HUES64 (cell line): ENCODE measurements around the gene PAX1.

ENCODE experiments used
- H3K27ac ChIP-seq: 2 replicates; pipeline ENCODE4 v1.7.0; 2013; ENCODE audit warnings: low read depth, low read length, inconsistent platforms
- H3K27me3 ChIP-seq: 2 replicates; pipeline ENCODE4 v1.6.1; 2013; ENCODE audit warnings: mild to moderate bottlenecking, low read length; ENCODE audit not compliant: insufficient read depth
- H3K36me3 ChIP-seq: 2 replicates; pipeline ENCODE4 v1.6.1; 2013; ENCODE audit warnings: mild to moderate bottlenecking, low read length; ENCODE audit not compliant: insufficient read depth
- H3K4me1 ChIP-seq: 2 replicates; pipeline ENCODE4 v1.6.1; 2013; ENCODE audit warnings: mild to moderate bottlenecking, low read length, moderate library complexity; ENCODE audit not compliant: insufficient read depth
- H3K4me3 ChIP-seq: 2 replicates; pipeline ENCODE4 v1.5.1; 2013; ENCODE audit warnings: mild to moderate bottlenecking, low read length, moderate library complexity
- H3K9ac ChIP-seq: 2 replicates; pipeline ENCODE4 v1.6.1; 2013; ENCODE audit warnings: mild to moderate bottlenecking, low read depth, low read length
- H3K9me3 ChIP-seq: 2 replicates; pipeline ENCODE4 v1.6.1; 2013; ENCODE audit warnings: low read depth, low read length; ENCODE audit not compliant: insufficient read depth
- WGBS: fragments of 150-250, 120-280 bp; methylation state at CpG from one replicate; pipeline ENCODE4 v1.1.7; 2013; ENCODE audit warnings: missing lambda C conversion rate; 5-methylcytosine and 5-hydroxymethylcytosine counted together

Gene PAX1

DNA sequence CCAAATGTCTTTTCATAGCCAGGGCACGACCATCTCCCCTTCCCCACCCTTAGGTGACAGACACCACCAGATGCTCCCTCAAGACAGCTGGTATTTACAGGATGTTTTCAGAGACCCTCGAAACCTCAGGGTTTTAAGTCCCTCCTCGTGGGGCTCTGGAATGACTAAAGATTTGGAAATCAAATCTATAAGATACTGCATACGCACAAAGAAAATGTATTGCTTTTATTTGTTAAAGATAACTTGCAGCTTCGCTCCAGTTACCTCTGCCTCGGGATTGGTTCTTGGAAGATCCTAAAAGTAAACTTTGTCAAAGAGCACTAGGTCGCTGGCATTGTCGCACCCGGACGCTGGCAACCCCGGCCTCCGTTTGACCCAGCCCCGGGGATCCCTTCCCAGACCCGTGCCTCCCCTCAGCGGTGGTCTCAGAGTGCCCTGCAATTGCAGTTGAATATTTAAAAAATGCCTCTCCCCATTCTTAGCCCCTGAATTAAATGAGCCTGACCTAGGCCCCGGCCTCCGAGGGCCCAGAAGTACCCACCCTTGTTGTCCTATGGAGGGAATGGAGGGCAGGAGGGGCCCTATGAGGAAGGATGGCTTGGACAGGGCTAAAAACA lies 7.1 kb downstream of the PAX1 start:
- Histone ChIP-seq H3K4me1 (peaks cover 8% of the 10 kb centered on the region; the same call in 1 of the 2 replicates), H3K27ac (no peak overlapping the region), H3K36me3 (no peaks in the 10 kb centered on the region), H3K4me3 (no peak overlapping the region), H3K9ac (no peak overlapping the region), H3K27me3 (peaks cover 100% of the 10 kb centered on the region), H3K9me3 (no peaks in the 10 kb centered on the region)
- 6% methylated on average over 17 of the region's 17 CpGs for WGBS

DNA sequence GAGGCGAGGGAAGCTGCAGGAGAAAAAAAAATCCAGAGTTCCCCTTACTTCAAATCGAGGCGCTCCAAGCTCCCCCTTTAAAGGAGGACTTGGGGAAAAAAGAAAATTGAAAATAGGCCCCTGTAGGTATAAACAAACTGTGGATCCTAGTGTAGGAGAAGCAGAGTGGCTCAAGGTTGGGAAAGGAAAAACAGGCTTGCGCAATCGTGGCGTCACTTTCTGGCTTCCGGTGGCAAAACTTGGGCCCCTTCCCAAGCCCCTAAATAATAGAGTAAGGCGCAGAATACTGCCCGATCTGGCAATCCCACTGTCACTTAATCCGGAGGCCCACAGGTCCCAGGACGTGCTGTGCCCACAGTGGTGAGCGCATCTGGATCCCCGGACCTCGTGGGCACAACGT lies 8.0 kb downstream of the PAX1 start:
- 2% methylated on average over 13 of the region's 15 CpGs for WGBS
- H3K4me1 ChIP-seq: peaks cover 8% of the 10 kb centered on the region; the same call in 1 of the 2 replicates
- no peaks in the 10 kb centered on the region for H3K9me3 ChIP-seq
- H3K27ac ChIP-seq: no peak overlapping the region
- no peak overlapping the region for H3K9ac ChIP-seq
- peak overlapping the region; percentile 36 for H3K4me3 ChIP-seq
- H3K27me3 ChIP-seq: peaks cover 100% of the 10 kb centered on the region
- no peaks in the 10 kb centered on the region for H3K36me3 ChIP-seq

DNA sequence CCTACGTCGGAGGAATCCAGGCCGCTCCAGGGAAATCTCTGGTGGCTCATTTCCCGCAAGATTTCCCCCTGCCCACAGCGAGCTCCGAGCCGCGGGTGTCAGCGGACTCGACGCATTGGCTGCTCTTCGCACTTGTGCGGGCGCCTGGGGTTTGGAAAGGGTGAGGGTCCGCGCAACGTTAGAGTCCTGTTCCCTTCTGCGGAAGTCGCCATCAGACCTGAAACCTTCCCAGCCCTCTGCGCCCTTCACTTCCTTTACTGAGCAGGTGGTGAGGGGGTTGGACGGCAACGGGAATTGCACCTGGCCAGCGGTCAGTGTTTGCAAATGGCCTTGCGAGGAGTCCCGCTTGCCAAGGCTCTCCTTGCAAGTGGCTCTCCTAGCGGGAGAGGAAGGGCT lies 8.4 kb downstream of the PAX1 start:
- H3K27me3 ChIP-seq: peaks cover 100% of the 10 kb centered on the region
- no peak overlapping the region for H3K9ac ChIP-seq
- H3K9me3 ChIP-seq: no peaks in the 10 kb centered on the region
- H3K27ac ChIP-seq: no peak overlapping the region
- H3K4me3 ChIP-seq: peak overlapping the region; percentile 36
- WGBS: 1% methylated on average over 26 of the region's 26 CpGs
- H3K36me3 ChIP-seq: no peaks in the 10 kb centered on the region
- H3K4me1 ChIP-seq: peaks cover 8% of the 10 kb centered on the region; the same call in 1 of the 2 replicates

DNA sequence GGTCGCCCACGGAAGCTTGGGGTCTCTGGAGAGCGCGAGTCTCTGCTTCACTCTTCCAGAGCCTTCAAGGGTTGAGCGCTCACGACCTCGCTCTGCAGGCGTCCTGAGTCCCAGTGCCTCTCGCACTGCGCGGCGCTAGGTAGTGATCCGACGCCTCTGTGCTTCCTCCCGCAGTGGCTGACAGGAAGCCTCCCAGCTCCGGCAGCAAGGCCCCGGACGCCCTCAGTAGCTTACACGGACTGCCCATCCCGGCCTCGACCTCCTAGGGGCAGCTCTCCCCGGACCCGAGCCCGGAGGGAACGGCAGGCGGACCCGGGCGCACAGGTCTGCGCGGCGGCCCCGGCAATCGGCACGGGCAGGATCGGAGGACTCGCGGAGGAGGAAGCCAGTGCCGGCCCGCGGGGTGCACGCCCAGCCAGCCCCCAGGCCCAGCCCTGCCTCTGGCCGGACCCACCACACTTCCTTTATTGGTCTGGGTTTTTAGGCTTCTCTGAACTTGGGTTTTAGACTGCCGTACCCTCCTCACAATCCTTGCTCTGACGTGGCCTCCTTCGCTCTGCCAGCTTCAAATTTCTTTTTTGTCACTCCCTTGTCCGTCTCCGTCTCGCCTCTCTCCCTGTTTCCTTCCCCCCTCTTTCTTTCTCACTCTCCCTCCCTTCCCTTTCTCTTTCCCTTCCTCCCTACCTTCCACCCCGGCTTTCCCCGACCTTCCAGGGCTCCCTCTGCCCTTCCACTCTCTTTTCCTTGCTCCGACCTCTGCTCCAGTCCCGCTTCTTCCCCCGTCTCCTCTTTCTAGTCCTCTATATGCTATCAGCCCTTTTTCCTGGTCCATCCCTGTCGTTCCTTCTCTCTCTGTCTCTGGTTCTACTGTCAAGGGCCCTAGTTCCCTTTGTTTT lies 9.1 kb downstream of the PAX1 start:
- H3K4me1 ChIP-seq: peaks cover 8% of the 10 kb centered on the region; the same call in 1 of the 2 replicates
- no peak overlapping the region for H3K27ac ChIP-seq
- peaks cover 100% of the 10 kb centered on the region for H3K27me3 ChIP-seq
- H3K4me3 ChIP-seq: peak overlapping the region; percentile 36
- H3K9ac ChIP-seq: no peak overlapping the region
- under 1% methylated on average over 54 of the region's 54 CpGs for WGBS
- no peaks in the 10 kb centered on the region for H3K9me3 ChIP-seq
- H3K36me3 ChIP-seq: no peaks in the 10 kb centered on the region

DNA sequence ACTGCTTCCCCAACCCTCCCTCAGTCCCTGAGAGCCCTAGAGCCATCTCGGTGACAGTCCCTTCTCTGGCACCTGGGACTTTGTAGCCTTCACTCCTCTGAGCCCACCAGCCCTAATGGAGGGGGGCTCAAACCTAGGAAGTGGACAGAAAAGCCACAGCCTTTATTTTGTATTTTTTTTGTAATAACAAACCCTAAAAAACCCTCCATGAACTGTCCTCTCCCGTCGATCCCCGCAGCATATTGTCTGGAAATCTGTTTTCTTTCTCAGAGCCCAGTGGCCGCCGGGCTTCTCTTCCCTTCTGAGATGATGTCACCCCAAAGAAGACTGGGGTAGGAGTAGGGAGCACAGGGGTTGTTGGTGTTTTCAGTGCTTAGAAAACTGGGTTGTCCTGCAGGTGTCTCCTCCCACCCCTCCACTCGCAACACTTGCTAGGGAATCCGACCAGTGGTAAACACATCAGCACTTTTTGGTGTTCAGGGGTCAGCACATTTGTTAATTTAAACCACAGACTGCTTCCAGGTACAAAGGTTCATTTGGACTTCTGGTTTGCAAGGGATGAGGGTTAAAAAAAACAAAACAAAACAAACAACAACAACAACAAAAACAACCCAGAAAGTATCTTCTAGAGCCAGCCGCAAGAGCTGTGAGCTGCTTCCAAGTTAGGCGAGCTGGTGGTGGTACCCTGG lies 9.9 kb downstream of the PAX1 start:
- whole genome bisulfite sequencing: 7% methylated on average over 10 of the region's 10 CpGs
- Histone ChIP-seq H3K27ac (no peak overlapping the region), H3K9ac (no peak overlapping the region), H3K4me1 (peaks cover 8% of the 10 kb centered on the region; the same call in 1 of the 2 replicates), H3K4me3 (no peak overlapping the region), H3K36me3 (no peaks in the 10 kb centered on the region), H3K9me3 (no peaks in the 10 kb centered on the region), H3K27me3 (peaks cover 92% of the 10 kb centered on the region)

DNA sequence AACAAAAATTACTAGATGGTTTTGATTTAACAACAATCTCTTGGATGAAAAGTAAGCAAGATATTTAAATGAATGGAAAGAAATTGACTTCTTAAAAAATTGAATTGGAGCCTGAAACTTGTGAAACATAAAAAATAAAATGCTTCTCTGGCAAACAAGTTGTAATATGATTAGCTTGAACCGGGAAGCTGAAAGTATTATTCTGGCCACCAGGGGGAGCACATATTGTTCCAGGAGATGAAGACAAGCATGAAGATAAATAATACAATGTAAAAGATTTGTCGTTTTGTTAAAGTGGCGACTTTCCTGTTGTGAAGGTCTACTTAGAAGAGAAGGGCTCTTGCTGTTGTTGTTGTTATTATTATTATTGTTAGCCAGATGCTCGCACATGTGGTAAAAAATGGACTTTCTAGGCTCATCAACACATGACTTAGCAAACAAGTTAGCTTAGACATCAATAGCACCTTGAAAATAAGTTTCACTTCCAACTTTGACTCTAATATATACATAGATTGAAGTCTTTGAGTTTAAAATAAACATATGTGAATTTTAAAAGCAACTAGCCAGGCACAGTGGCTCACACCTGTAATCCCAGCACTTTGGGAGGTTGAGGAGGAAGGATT lies 14.2 kb downstream of the PAX1 start:
- Histone ChIP-seq H3K4me3 (no peak overlapping the region), H3K27ac (no peak overlapping the region), H3K9ac (no peak overlapping the region), H3K27me3 (peaks cover 49% of the 10 kb centered on the region), H3K36me3 (no peaks in the 10 kb centered on the region), H3K9me3 (no peaks in the 10 kb centered on the region), H3K4me1 (peaks cover 8% of the 10 kb centered on the region; the same call in 1 of the 2 replicates)
- 25% methylated on average over 4 of the region's 4 CpGs for WGBS

DNA sequence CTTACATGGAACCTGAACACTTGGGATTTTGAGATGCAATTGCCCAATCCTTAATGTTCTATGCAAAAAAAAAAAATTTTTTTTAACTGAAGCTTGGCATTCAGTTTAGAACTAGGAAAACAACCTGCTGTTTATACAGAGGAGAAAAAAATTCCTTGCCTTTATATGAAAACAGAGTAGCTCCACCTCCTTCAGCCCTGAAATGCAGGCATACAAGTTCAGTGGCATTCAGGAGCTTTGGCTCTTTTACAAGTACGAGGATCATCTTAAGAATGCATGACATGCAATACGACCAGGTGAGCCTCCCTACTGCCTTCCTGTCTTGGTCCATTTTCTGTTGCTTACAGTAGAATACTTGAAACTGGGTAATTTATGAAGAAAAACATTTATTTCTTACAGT lies 20.4 kb downstream of the PAX1 start:
- Histone ChIP-seq H3K4me3 (no peak overlapping the region), H3K4me1 (peaks cover 7% of the 10 kb centered on the region; the same call in 1 of the 2 replicates), H3K9ac (no peak overlapping the region), H3K36me3 (no peaks in the 10 kb centered on the region), H3K9me3 (no peaks in the 10 kb centered on the region), H3K27ac (no peak overlapping the region), H3K27me3 (no peaks in the 10 kb centered on the region)
- 67% methylated on average over 2 of the region's 2 CpGs for WGBS

DNA sequence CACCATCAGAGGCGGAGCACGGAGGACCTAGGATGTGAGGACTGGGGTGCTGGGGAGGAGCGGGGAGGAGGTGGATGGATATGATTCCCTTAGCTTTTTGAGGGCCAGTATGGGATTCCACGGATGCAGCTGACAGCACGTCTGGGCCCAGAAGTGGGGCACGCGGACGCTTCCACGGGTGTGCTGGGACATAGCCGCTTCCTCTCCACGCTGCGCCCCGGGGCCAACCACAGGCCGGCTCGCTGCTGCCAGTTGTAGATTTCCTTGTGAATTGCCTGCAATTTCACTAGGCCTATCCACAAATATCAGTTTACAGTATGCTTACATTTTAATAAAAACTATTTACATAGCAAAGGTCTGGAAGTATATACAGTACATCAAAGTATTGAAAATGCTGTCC lies 23.9 kb downstream of the PAX1 start:
- WGBS: 96% methylated on average over 15 of the region's 15 CpGs
- Histone ChIP-seq H3K4me1 (peaks cover 7% of the 10 kb centered on the region; the same call in 1 of the 2 replicates), H3K27me3 (no peaks in the 10 kb centered on the region), H3K9me3 (no peaks in the 10 kb centered on the region), H3K36me3 (no peaks in the 10 kb centered on the region), H3K9ac (no peak overlapping the region), H3K27ac (no peak overlapping the region), H3K4me3 (no peak overlapping the region)

DNA sequence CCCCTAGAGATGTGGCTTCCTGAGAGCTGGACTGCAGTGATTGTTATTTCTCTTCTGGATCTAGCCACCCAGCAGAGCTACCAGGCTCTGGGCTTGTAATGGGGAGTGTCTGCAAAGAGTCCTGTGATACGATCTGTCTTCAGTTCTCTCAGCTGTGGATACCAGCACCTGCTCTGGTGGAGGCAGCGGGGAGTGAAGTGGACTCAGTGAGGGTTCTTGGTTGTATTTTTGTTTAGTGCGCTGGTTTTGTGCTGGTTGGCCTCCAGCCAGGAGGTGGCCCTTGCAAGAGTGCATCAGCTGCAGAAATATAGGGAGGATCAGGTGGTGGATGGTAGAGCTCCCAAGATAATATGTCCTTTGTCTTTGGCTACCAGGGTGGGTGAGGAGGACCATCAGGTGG lies 33.7 kb downstream of the PAX1 start:
- Histone ChIP-seq H3K4me3 (no peak overlapping the region), H3K4me1 (no peaks in the 10 kb centered on the region), H3K27ac (no peak overlapping the region), H3K27me3 (no peaks in the 10 kb centered on the region), H3K9me3 (peaks cover 6% of the 10 kb centered on the region; the same call in 1 of the 2 replicates), H3K36me3 (no peaks in the 10 kb centered on the region), H3K9ac (no peak overlapping the region)
- WGBS: 90% methylated on average over 3 of the region's 3 CpGs

DNA sequence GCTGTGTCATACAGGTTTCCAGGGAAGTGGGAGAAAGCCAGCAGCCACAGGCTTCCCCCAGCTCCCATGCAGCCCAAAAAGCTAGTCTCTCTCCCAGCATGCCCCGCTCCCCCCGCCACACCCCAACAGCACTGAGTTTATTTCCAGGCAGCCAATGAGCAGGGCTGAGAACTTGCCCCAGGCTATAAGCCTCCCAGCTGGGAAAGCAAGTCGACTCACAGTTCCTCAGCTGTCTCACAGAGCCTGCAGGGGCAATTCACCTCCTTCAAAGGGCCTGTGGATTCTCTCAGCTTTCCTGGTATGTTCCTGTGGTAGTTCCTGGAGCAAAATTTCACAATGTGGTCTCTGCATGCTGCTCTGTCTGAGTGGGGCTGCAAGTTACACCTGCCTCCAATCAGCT lies 34.2 kb downstream of the PAX1 start:
- H3K4me1 ChIP-seq: no peaks in the 10 kb centered on the region
- no peak overlapping the region for H3K4me3 ChIP-seq
- peaks cover 6% of the 10 kb centered on the region; the same call in 1 of the 2 replicates for H3K9me3 ChIP-seq
- H3K27ac ChIP-seq: no peak overlapping the region
- 69% methylated on average over 3 of the region's 3 CpGs for WGBS
- no peak overlapping the region for H3K9ac ChIP-seq
- H3K36me3 ChIP-seq: no peaks in the 10 kb centered on the region
- no peaks in the 10 kb centered on the region for H3K27me3 ChIP-seq

DNA sequence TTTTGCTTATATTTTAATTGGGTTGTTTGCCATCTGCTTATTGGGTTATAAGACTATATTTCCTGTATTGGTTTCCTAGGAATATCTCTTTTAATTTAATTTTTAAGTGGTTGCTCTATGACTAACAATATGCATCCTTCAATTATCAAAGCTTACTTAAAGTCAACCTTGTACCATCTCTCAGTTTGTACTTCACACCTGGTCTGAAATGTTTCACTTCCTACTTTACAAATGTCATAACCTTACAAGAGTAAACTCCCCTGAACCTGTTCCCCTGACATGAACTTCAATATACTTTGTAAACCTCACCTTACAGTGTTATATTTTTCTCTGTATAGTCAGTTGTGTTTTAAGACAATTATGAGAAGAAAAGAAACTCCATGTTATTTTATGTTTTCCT lies 35.8 kb downstream of the PAX1 start:
- Histone ChIP-seq H3K27me3 (no peaks in the 10 kb centered on the region), H3K9me3 (no peaks in the 10 kb centered on the region), H3K4me1 (no peaks in the 10 kb centered on the region), H3K9ac (no peak overlapping the region), H3K27ac (no peak overlapping the region), H3K36me3 (no peaks in the 10 kb centered on the region), H3K4me3 (no peak overlapping the region)
